Astrocyte (in vitro differentiated cells and primary cell): ENCODE results near the gene FYN. TPM values are rescaled to one million over a fixed set of nuclear protein-coding genes. Genes with fewer than 3 reads are reported as not detected.

ENCODE experiments used
- DNase-seq: peaks from one replicate; pipeline ENCODE4 v3.0.0-alpha.2; 2010; ENCODE audit warnings: low read depth
- FAIRE-seq: peaks from 2 replicates; lab custom pipeline; 2011; peaks lifted over from hg19 to GRCh38; lab: Jason Lieb, UNC
- H2AFZ ChIP-seq: 2 replicates; pipeline ENCODE4 v1.6.0; 2012; ENCODE audit warnings: low read depth, low read length, inconsistent platforms
- H3K27ac ChIP-seq: 2 replicates; pipeline ENCODE4 v1.5.1; 2011; ENCODE audit warnings: low read depth, low read length, inconsistent platforms
- H3K27me3 ChIP-seq: 2 replicates; pipeline ENCODE4 v1.6.0; 2011; ENCODE audit warnings: low read length, inconsistent platforms; ENCODE audit not compliant: insufficient read depth
- H3K36me3 ChIP-seq: 2 replicates; pipeline ENCODE4 v1.5.1; 2011; ENCODE audit warnings: low read length, inconsistent platforms; ENCODE audit not compliant: insufficient read depth
- H3K4me1 ChIP-seq: 2 replicates; pipeline ENCODE4 v1.5.1; 2011; ENCODE audit warnings: low read length, inconsistent platforms; ENCODE audit not compliant: insufficient read depth
- H3K4me2 ChIP-seq: 2 replicates; pipeline ENCODE4 v1.6.0; 2012; ENCODE audit warnings: low read length, inconsistent platforms
- H3K4me3 ChIP-seq: 2 replicates; pipeline ENCODE4 v1.5.1; 2011; ENCODE audit warnings: low read depth, mild to moderate bottlenecking, low read length, inconsistent platforms; ENCODE audit not compliant: insufficient read depth
- H3K79me2 ChIP-seq: 2 replicates; pipeline ENCODE4 v1.6.0; 2012; ENCODE audit warnings: mild to moderate bottlenecking, low read length, inconsistent platforms; ENCODE audit not compliant: insufficient read depth
- H3K9ac ChIP-seq: 2 replicates; pipeline ENCODE4 v1.6.0; 2012; ENCODE audit warnings: mild to moderate bottlenecking, low read length, inconsistent platforms
- H3K9me3 ChIP-seq: 2 replicates; pipeline ENCODE4 v1.5.1; 2012; ENCODE audit warnings: low read depth, mild to moderate bottlenecking, low read length, inconsistent platforms; ENCODE audit not compliant: insufficient read depth
- H4K20me1 ChIP-seq: 2 replicates; pipeline ENCODE4 v1.6.0; 2012; ENCODE audit warnings: low read length, inconsistent platforms; ENCODE audit not compliant: insufficient read depth
- H3K27ac Mint-ChIP-seq: one replicate; pipeline ENCODE4 v1.8.0; 2021; ENCODE audit warnings: mild to moderate bottlenecking, mixed read lengths; ENCODE audit not compliant: unreplicated experiment
- H3K27me3 Mint-ChIP-seq: one replicate; pipeline ENCODE4 v1.8.0; 2021; ENCODE audit warnings: low read depth, mixed read lengths; ENCODE audit not compliant: unreplicated experiment
- H3K36me3 Mint-ChIP-seq: one replicate; pipeline ENCODE4 v1.8.0; 2021; ENCODE audit warnings: low read depth, mixed read lengths; ENCODE audit not compliant: unreplicated experiment
- H3K4me1 Mint-ChIP-seq: one replicate; pipeline ENCODE4 v1.8.0; 2021; ENCODE audit warnings: low read depth, mixed read lengths; ENCODE audit not compliant: unreplicated experiment
- H3K4me3 Mint-ChIP-seq: one replicate; pipeline ENCODE4 v1.8.0; 2021; ENCODE audit warnings: mild to moderate bottlenecking, moderate library complexity, mixed read lengths; ENCODE audit not compliant: unreplicated experiment
- H3K9me3 Mint-ChIP-seq: one replicate; pipeline ENCODE4 v1.8.0; 2021; ENCODE audit warnings: mild to moderate bottlenecking, mixed read lengths; ENCODE audit not compliant: unreplicated experiment
- EZH2 ChIP-seq: IDR thresholded peaks from 2 replicates; pipeline ENCODE4 v1.6.1; 2012; ENCODE audit warnings: mild to moderate bottlenecking, low read length, inconsistent platforms; ENCODE audit not compliant: insufficient read depth
- total RNA-seq: library from RNA; stranded (reverse); gene quantifications from 2 replicates; pipeline ENCODE4 v1.2.1, GENCODE V29; 2021
- TF ChIP-seq, protein P1 (sequence below): IDR thresholded peaks from 2 replicates; pipeline ENCODE4 v1.5.1; 2011; ENCODE audit warnings: low read depth, mild to moderate bottlenecking, inconsistent platforms, low read length, moderate library complexity; ENCODE audit not compliant: insufficient read depth

FYN gene
- total RNA-seq, 1 donor from 2014 or later: 167 TPM

DNA sequence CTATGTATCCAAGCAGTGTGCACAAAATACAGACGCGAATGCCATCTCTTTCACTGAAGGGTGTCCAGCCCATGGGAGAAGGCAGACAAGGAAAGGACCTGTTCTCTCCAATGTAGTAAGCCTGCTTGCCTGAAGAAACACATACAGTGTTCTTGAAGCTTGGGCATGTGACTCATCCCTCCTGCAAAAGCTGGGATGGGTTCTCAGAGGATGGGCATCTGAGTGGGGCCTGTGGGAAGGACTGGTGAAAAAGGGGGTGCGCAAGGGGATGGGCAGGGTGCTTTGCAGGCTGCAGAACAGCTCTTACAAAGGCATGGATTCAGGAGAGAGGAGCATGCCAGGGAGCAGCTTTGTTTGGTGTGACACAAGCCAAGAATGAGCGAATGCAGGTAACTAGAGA lies 128.1 kb downstream of the FYN start:
- Histone ChIP-seq H3K79me2 (peaks cover 13% of the 10 kb centered on the region), H3K9ac (no peak overlapping the region), H3K4me2 (no peak overlapping the region), H3K36me3 (no peaks in the 10 kb centered on the region), H3K4me1 (peaks cover 8% of the 10 kb centered on the region), H3K4me3 (no peak overlapping the region), H4K20me1 (peaks cover 14% of the 10 kb centered on the region), H2AFZ (no peak overlapping the region), H3K27me3 (no peaks in the 10 kb centered on the region), H3K9me3 (no peaks in the 10 kb centered on the region), H3K27ac (no peak overlapping the region)
- Mint-ChIP-seq H3K9me3 (no peaks in the 10 kb centered on the region), H3K36me3 (peaks cover 6% of the 10 kb centered on the region), H3K4me3 (no peak overlapping the region), H3K27ac (no peak overlapping the region), H3K4me1 (peaks cover 19% of the 10 kb centered on the region), H3K27me3 (no peaks in the 10 kb centered on the region)
- no peak for DNase-seq
- TF ChIP-seq EZH2: no peak
- TF ChIP-seq, protein P1, sequence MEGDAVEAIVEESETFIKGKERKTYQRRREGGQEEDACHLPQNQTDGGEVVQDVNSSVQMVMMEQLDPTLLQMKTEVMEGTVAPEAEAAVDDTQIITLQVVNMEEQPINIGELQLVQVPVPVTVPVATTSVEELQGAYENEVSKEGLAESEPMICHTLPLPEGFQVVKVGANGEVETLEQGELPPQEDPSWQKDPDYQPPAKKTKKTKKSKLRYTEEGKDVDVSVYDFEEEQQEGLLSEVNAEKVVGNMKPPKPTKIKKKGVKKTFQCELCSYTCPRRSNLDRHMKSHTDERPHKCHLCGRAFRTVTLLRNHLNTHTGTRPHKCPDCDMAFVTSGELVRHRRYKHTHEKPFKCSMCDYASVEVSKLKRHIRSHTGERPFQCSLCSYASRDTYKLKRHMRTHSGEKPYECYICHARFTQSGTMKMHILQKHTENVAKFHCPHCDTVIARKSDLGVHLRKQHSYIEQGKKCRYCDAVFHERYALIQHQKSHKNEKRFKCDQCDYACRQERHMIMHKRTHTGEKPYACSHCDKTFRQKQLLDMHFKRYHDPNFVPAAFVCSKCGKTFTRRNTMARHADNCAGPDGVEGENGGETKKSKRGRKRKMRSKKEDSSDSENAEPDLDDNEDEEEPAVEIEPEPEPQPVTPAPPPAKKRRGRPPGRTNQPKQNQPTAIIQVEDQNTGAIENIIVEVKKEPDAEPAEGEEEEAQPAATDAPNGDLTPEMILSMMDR: no peak
- no peak for FAIRE-seq

GRCh38 chr6:111743862-111744692 lies 129.2 kb downstream of the FYN start:
- H4K20me1 ChIP-seq: peaks cover 14% of the 10 kb centered on the region
- no peak overlapping the region for H3K27ac Mint-ChIP-seq

More at GRCh38 chr6:111743862-111744692, 129.2 kb downstream of the FYN start:
- Histone ChIP-seq H3K27ac (no peak overlapping the region), H3K4me1 (peaks cover 8% of the 10 kb centered on the region), H3K4me2 (no peak overlapping the region), H3K36me3 (no peaks in the 10 kb centered on the region), H3K9ac (no peak overlapping the region), H3K4me3 (no peak overlapping the region), H3K9me3 (no peaks in the 10 kb centered on the region), H3K79me2 (peaks cover 14% of the 10 kb centered on the region), H3K27me3 (no peaks in the 10 kb centered on the region), H2AFZ (no peak overlapping the region)
- no peak overlapping the region for H3K4me3 Mint-ChIP-seq
- H3K4me1 Mint-ChIP-seq: peaks cover 19% of the 10 kb centered on the region
- no peaks in the 10 kb centered on the region for H3K9me3 Mint-ChIP-seq
- no peaks in the 10 kb centered on the region for H3K27me3 Mint-ChIP-seq
- FAIRE-seq (no peak), DNase-seq (peak; percentile 78)
- H3K36me3 Mint-ChIP-seq: peaks cover 4% of the 10 kb centered on the region
- no peak for TF ChIP-seq EZH2
- TF ChIP-seq, protein P1: no peak
